Measurements from ENCODE around the gene SIGLEC11. TPM values are rescaled to one million over a fixed set of nuclear protein-coding genes. Genes with fewer than 3 reads are reported as not detected.

SIGLEC11 gene
- total and polyA plus RNA-seq, 2 donors (not counting 1 experiment from before 2014, with no cell fraction given), result 0.09 TPM; not detected in 1

GRCh38 chr19:49920624-49921363 lies 40.2 kb downstream of the SIGLEC11 start:
- TF ChIP-seq EZH2 (IDR thresholded peaks at IDR 0.05; ENCODE audit: borderline replicate concordance, insufficient read depth, low read depth, low read length, poor library complexity, severe bottlenecking) (no peak), CTCF (IDR thresholded peaks at IDR 0.05) (no peak)
- DNase-seq (no peak), ATAC-seq (ENCODE audit: low read depth) (no peak)
- H3K4me3 ChIP-seq (ENCODE audit: control extremely low read depth in 1 of 5, extremely low read depth in 1 of 5, insufficient read depth in 1 of 5, low read depth in 2 of 5, low read length in 4 of 5), result no peak overlapping the region
- Mint-ChIP-seq H3K27me3 (no peaks in the 10 kb centered on the region), H3K27ac (peak overlapping the region; percentile 72), H3K9me3 (ENCODE audit: insufficient read depth) (no peaks in the 10 kb centered on the region), H3K4me1 (peaks cover 59% of the 10 kb centered on the region), H3K4me3 (peak overlapping the region; percentile 32)
- CTCF ChIA-PET, result interaction anchor here (0.8 to 1.2 kb wide), 2 partner anchors 10 to 73 kb away, joined by 3 to 4 read pairs; no protein-coding TSS in a partner anchor
- intact Hi-C loops (cut with micrococcal nuclease), result loop anchor here (10.0 kb wide), 1 partner anchor 884 kb away; no protein-coding TSS in a partner anchor
- no peak overlapping the region for H2AFZ ChIP-seq (ENCODE audit: insufficient read depth, low read depth, low read length, poor library complexity, severe bottlenecking)
- peaks cover 83% of the 10 kb centered on the region for H4K20me1 ChIP-seq (ENCODE audit: control insufficient read depth, insufficient read depth, low read length, poor library complexity, severe bottlenecking)
- peak overlapping the region in 1 of 2 donors; percentile 23 for H3K27ac ChIP-seq (ENCODE audit: low read length in 2 of 2)
- H3K4me2 ChIP-seq (replicated peaks; ENCODE audit: low read depth, low read length, poor library complexity, severe bottlenecking), result no peak overlapping the region
- H3K36me3 ChIP-seq (replicated peaks in 1 of 2; ENCODE audit: control extremely low read depth in 1 of 2, control insufficient read depth in 1 of 2, extremely low read depth in 1 of 2, insufficient read depth in 2 of 2, low read length in 1 of 2), result peaks cover 1 to 54% of the 10 kb centered on the region in 2 experiments
- H3K27me3 ChIP-seq (replicated peaks in 1 of 4; ENCODE audit: control extremely low read depth in 1 of 4, control insufficient read depth in 3 of 4, insufficient read depth in 4 of 4, low read length in 3 of 4), result no peaks in the 10 kb centered on the region
- POLR2A ChIA-PET, result interaction anchor here (4.9 kb wide), 1 partner anchor 8 kb away, joined by 28 read pairs; the partner anchor contains the start of genes ATF5 and NUP62
- peaks cover 0 to 3% (median 0%) of the 10 kb centered on the region in 3 donors for H3K9me3 ChIP-seq (ENCODE audit: control extremely low read depth in 1 of 3, control insufficient read depth in 2 of 3, insufficient read depth in 1 of 3, low read length in 2 of 3)
- peaks cover 0 to 18% of the 10 kb centered on the region in 2 donors for H3K4me1 ChIP-seq (ENCODE audit: control insufficient read depth in 2 of 2, insufficient read depth in 2 of 2, low read length in 2 of 2)
- 90% methylated on average over 18 of the region's 24 CpGs for WGBS (ENCODE audit: insufficient coverage)
- H3K9ac ChIP-seq (ENCODE audit: low read length), result no peak overlapping the region
- peaks cover 97% of the 10 kb centered on the region for H3K79me2 ChIP-seq (ENCODE audit: control insufficient read depth, insufficient read depth, low read length)

GRCh38 chr19:49918089-49918488 lies 42.9 kb downstream of the SIGLEC11 start:
- H3K36me3 ChIP-seq (replicated peaks in 1 of 2; ENCODE audit: control extremely low read depth in 1 of 2, control insufficient read depth in 1 of 2, extremely low read depth in 1 of 2, insufficient read depth in 2 of 2, low read length in 1 of 2), result peaks cover 0 to 54% of the 10 kb centered on the region in 2 experiments
- POLR2A ChIA-PET, result interaction anchor here (1.4 to 4.9 kb wide), 3 partner anchors 10 to 25 kb away, joined by 3 to 28 read pairs (median 4); partner anchors contain the start of genes ATF5 and NUP62
- no peak for TF ChIP-seq CTCF (IDR thresholded peaks at IDR 0.05)
- no peak for TF ChIP-seq EZH2 (IDR thresholded peaks at IDR 0.05; ENCODE audit: borderline replicate concordance, insufficient read depth, low read depth, low read length, poor library complexity, severe bottlenecking)
- WGBS (ENCODE audit: insufficient coverage), result 100% methylated on average over 5 of the region's 8 CpGs
- no peak overlapping the region for H2AFZ ChIP-seq (ENCODE audit: insufficient read depth, low read depth, low read length, poor library complexity, severe bottlenecking)
- peak overlapping the region; percentile 41 for H3K4me3 Mint-ChIP-seq
- peaks cover 85% of the 10 kb centered on the region for H3K79me2 ChIP-seq (ENCODE audit: control insufficient read depth, insufficient read depth, low read length)
- H3K27ac ChIP-seq (ENCODE audit: low read length in 2 of 2), result no peak overlapping the region
- H3K9me3 Mint-ChIP-seq (ENCODE audit: insufficient read depth), result no peaks in the 10 kb centered on the region
- H3K4me1 Mint-ChIP-seq, result peaks cover 54% of the 10 kb centered on the region
- no peak overlapping the region for H3K4me2 ChIP-seq (replicated peaks; ENCODE audit: low read depth, low read length, poor library complexity, severe bottlenecking)
- H3K4me3 ChIP-seq (ENCODE audit: control extremely low read depth in 1 of 5, extremely low read depth in 1 of 5, insufficient read depth in 1 of 5, low read depth in 2 of 5, low read length in 4 of 5), result no peak overlapping the region
- H3K9ac ChIP-seq (ENCODE audit: low read length), result no peak overlapping the region
- H3K27me3 Mint-ChIP-seq, result no peaks in the 10 kb centered on the region
- CTCF ChIA-PET, result interaction anchor here (0.6 to 3.4 kb wide), 8 partner anchors 11 to 696 kb away, joined by 3 to 17 read pairs (median 5); partner anchors contain the start of genes ATF5, IL4I1 and NUP62
- peaks cover 65% of the 10 kb centered on the region for H4K20me1 ChIP-seq (ENCODE audit: control insufficient read depth, insufficient read depth, low read length, poor library complexity, severe bottlenecking)
- peak overlapping the region; percentile 95 for H3K27ac Mint-ChIP-seq
- intact Hi-C loops (cut with micrococcal nuclease), result no loop called here
- DNase-seq (no peak), ATAC-seq (ENCODE audit: low read depth) (no peak)
- no peaks in the 10 kb centered on the region for H3K27me3 ChIP-seq (replicated peaks in 1 of 4; ENCODE audit: control extremely low read depth in 1 of 4, control insufficient read depth in 3 of 4, insufficient read depth in 4 of 4, low read length in 3 of 4)
- peaks cover 0 to 6% of the 10 kb centered on the region in 2 donors for H3K4me1 ChIP-seq (ENCODE audit: control insufficient read depth in 2 of 2, insufficient read depth in 2 of 2, low read length in 2 of 2)
- peaks cover 0 to 3% (median 0%) of the 10 kb centered on the region in 3 donors for H3K9me3 ChIP-seq (ENCODE audit: control extremely low read depth in 1 of 3, control insufficient read depth in 2 of 3, insufficient read depth in 1 of 3, low read length in 2 of 3)
